Astrocyte (in vitro differentiated cells and primary cell): ENCODE results near the gene AGBL4.

Experiments used
- CTCF ChIP-seq: IDR thresholded peaks from 2 replicates; pipeline ENCODE4 v1.5.1; 2011; ENCODE audit warnings: low read depth, mild to moderate bottlenecking, inconsistent platforms, low read length, moderate library complexity; ENCODE audit not compliant: insufficient read depth
- EZH2 ChIP-seq: IDR thresholded peaks from 2 replicates; pipeline ENCODE4 v1.6.1; 2012; ENCODE audit warnings: mild to moderate bottlenecking, low read length, inconsistent platforms; ENCODE audit not compliant: insufficient read depth

- TF ChIP-seq CTCF (no peak), EZH2 (no peak)
These were observed 1516.9 kb downstream of the AGBL4 start for GRCh38 chr1:48506870-48507269.
